HG03457 (cell line): ENCODE measurements around the gene SHTN1.

Experiments used
- ATAC-seq: cut with Tn5 transposase; IDR thresholded peaks from one replicate; pipeline ENCODE4 v1.9.1; 2021; ENCODE audit warnings: moderate number of reproducible peaks; ENCODE audit not compliant: unreplicated experiment

SHTN1 gene

GRCh38 chr10:116878123-116878522 is 126.9 kb downstream of the SHTN1 start:
- ATAC-seq, result no peak

GRCh38 chr10:116877391-116877790 is 127.6 kb downstream of the SHTN1 start:
- no peak for ATAC-seq

GRCh38 chr10:116875897-116876296 is 129.1 kb downstream of the SHTN1 start:
- no peak for ATAC-seq

- ATAC-seq, result no peak
Observed at GRCh38 chr10:116873134-116873533, 131.9 kb downstream of the SHTN1 start.

- ATAC-seq, result no peak
Observed at GRCh38 chr10:116870949-116871348, 134.0 kb downstream of the SHTN1 start.

GRCh38 chr10:116868722-116869121 is 136.3 kb downstream of the SHTN1 start:
- no peak for ATAC-seq

GRCh38 chr10:116868198-116868676 is 136.8 kb downstream of the SHTN1 start:
- ATAC-seq, result no peak

GRCh38 chr10:116866987-116867595 is 137.9 kb downstream of the SHTN1 start:
- ATAC-seq, result no peak

- ATAC-seq, result no peak
Observed at GRCh38 chr10:116866066-116866465, 138.9 kb downstream of the SHTN1 start.

- ATAC-seq, result no peak
Observed at GRCh38 chr10:116864436-116864835, 140.6 kb downstream of the SHTN1 start.

- no peak for ATAC-seq
Observed at GRCh38 chr10:116861796-116862195, 143.2 kb downstream of the SHTN1 start.

GRCh38 chr10:116857156-116857555 is 147.8 kb downstream of the SHTN1 start:
- no peak for ATAC-seq

- no peak for ATAC-seq
Observed at GRCh38 chr10:116853701-116854100, 151.3 kb downstream of the SHTN1 start.

GRCh38 chr10:116853287-116853686 is 151.7 kb downstream of the SHTN1 start:
- ATAC-seq, result no peak

GRCh38 chr10:116852246-116852645 is 152.7 kb downstream of the SHTN1 start:
- no peak for ATAC-seq

GRCh38 chr10:116850058-116850611 is 154.9 kb downstream of the SHTN1 start:
- ATAC-seq, result no peak

GRCh38 chr10:116849248-116850057 is 155.5 kb downstream of the SHTN1 start, which contains the start of gene ENO4:
TSS of gene ENO4 (plus strand) at chr10:116849499. CDS start at chr10:116849567, 68 bp downstream.
- ATAC-seq, result peak; percentile 46

- no peak for ATAC-seq
Observed at GRCh38 chr10:116848944-116849247, 156.1 kb downstream of the SHTN1 start.

GRCh38 chr10:116848032-116848943 is 156.7 kb downstream of the SHTN1 start:
- peak; percentile 77 for ATAC-seq

- no peak for ATAC-seq
Observed at GRCh38 chr10:116845823-116846222, 159.2 kb downstream of the SHTN1 start.
